HG03196 (cell line): ENCODE results near the gene IP6K1.
"Not testable (repeated sequence)": the region's sequence is repeated elsewhere in the genome, so short reads cannot be mapped to it uniquely, and the experiment has no call there.

Source experiments
- ATAC-seq: cut with Tn5 transposase; IDR thresholded peaks from one replicate; pipeline ENCODE4 v1.9.1; 2021; ENCODE audit not compliant: unreplicated experiment

The IP6K1 gene

GRCh38 chr3:49769926-49770325, 16.4 kb downstream of the IP6K1 start:
- no peak for ATAC-seq

GRCh38 chr3:49769286-49769915, 16.9 kb downstream of the IP6K1 start:
- ATAC-seq: no peak

- ATAC-seq: no peak
Observed at GRCh38 chr3:49763981-49764380, 22.4 kb downstream of the IP6K1 start.

- no peak for ATAC-seq
Observed at GRCh38 chr3:49761661-49762060, 24.7 kb downstream of the IP6K1 start.

GRCh38 chr3:49759226-49759625, 27.1 kb downstream of the IP6K1 start:
- ATAC-seq: no peak

- ATAC-seq: no peak
Observed at GRCh38 chr3:49757197-49757596, 29.1 kb downstream of the IP6K1 start.

GRCh38 chr3:49756036-49756435, 30.3 kb downstream of the IP6K1 start:
- ATAC-seq: no peak

- no peak for ATAC-seq
Observed at GRCh38 chr3:49754536-49754935, 31.8 kb downstream of the IP6K1 start.

- ATAC-seq: no peak
Observed at GRCh38 chr3:49751501-49751900, 34.8 kb downstream of the IP6K1 start.

GRCh38 chr3:49750056-49750455, 36.3 kb downstream of the IP6K1 start:
- no peak for ATAC-seq

- ATAC-seq: not testable (repeated sequence)
Observed at GRCh38 chr3:49748874-49749273, 37.5 kb downstream of the IP6K1 start.

GRCh38 chr3:49747792-49748480, 38.4 kb downstream of the IP6K1 start:
- ATAC-seq: no peak

- no peak for ATAC-seq
Observed at GRCh38 chr3:49745986-49746385, 40.4 kb downstream of the IP6K1 start.

- ATAC-seq: no peak
Observed at GRCh38 chr3:49740427-49740826, 45.9 kb downstream of the IP6K1 start.

- no peak for ATAC-seq
Observed at GRCh38 chr3:49738067-49738713, 48.2 kb downstream of the IP6K1 start.

- no peak for ATAC-seq
Observed at GRCh38 chr3:49734752-49735151, 51.6 kb downstream of the IP6K1 start.

GRCh38 chr3:49733551-49733950, 52.8 kb downstream of the IP6K1 start:
- ATAC-seq: no peak

- no peak for ATAC-seq
Observed at GRCh38 chr3:49732597-49732996, 53.7 kb downstream of the IP6K1 start.

GRCh38 chr3:49729966-49730609, 56.3 kb downstream of the IP6K1 start:
- no peak for ATAC-seq

- no peak for ATAC-seq
Observed at GRCh38 chr3:49727924-49728361, 58.4 kb downstream of the IP6K1 start.

- no peak for ATAC-seq
Observed at GRCh38 chr3:49727154-49727923, 59.0 kb downstream of the IP6K1 start.
